ENCODE results near the gene RPRD1B. TPM values are rescaled to one million over a fixed set of nuclear protein-coding genes. Genes with fewer than 3 reads are reported as not detected.

RPRD1B gene
- total and polyA plus RNA-seq, 2 of the 8 experiments (the other 6 are each of a cell fraction or from before 2014, with no cell fraction given) = 10.3 to 20.9 TPM

GRCh38 chr20:38054647-38055046 is 21.1 kb downstream of the RPRD1B start:
- Histone ChIP-seq H4K20me1 (replicated peaks in 1 of 2; ENCODE audit: control insufficient read depth in 1 of 2, insufficient read depth in 2 of 2, low read length in 2 of 2) (peaks cover 4 to 12% of the 10 kb centered on the region in 2 experiments), H2BK5ac (ENCODE audit: low read depth, low read length) (no peak overlapping the region), H3K23me2 (ENCODE audit: low read depth, low read length) (no peaks in the 10 kb centered on the region), H3K14ac (ENCODE audit: insufficient read length) (no peak overlapping the region), H3K9me3 (ENCODE audit: insufficient read depth in 2 of 2, low read depth in 1 of 2, low read length in 1 of 2) (no peaks in the 10 kb centered on the region), H2AFZ (ENCODE audit: low read length) (no peak overlapping the region), H3K4me2 (ENCODE audit: insufficient read depth in 1 of 2, low read depth in 2 of 2, low read length in 2 of 2) (no peak overlapping the region), H3K4me1 (replicated peaks in 1 of 4; ENCODE audit: control insufficient read depth in 3 of 4, insufficient read depth in 4 of 4, low read length in 3 of 4) (no peaks in the 10 kb centered on the region), H2BK20ac (ENCODE audit: low read length) (no peak overlapping the region), H4K8ac (ENCODE audit: extremely low read depth, insufficient read depth, low read length) (no peak overlapping the region), H4K91ac (replicated peaks; ENCODE audit: insufficient read length, low read length) (no peak overlapping the region), H2BK12ac (ENCODE audit: low read depth, low read length) (no peak overlapping the region), H3K27me3 (replicated peaks in 1 of 4; ENCODE audit: control insufficient read depth in 3 of 4, extremely low read depth in 1 of 4, insufficient read depth in 3 of 4, low read length in 3 of 4) (no peaks in the 10 kb centered on the region), H3K4me3 (ENCODE audit: extremely low read depth in 1 of 4, insufficient read depth in 2 of 4, low read depth in 3 of 4, low read length in 4 of 4) (no peak overlapping the region), H3K36me3 (ENCODE audit: control insufficient read depth in 2 of 4, insufficient read depth in 4 of 4, low read length in 3 of 4) (peaks cover 9 to 35% (median 19%) of the 10 kb centered on the region in 4 experiments), H2BK15ac (ENCODE audit: low read length) (no peak overlapping the region), H3K18ac (ENCODE audit: extremely low read depth, low read length) (no peak overlapping the region), H3K79me1 (ENCODE audit: low read depth, low read length) (no peaks in the 10 kb centered on the region; the same call in 1 of the 2 replicates), H2AK5ac (ENCODE audit: low read depth, low read length) (no peak overlapping the region), H3K23ac (ENCODE audit: insufficient read length) (no peak overlapping the region), H3K79me2 (ENCODE audit: control insufficient read depth in 1 of 2, insufficient read depth in 2 of 2, low read length in 2 of 2) (peaks cover 0 to 45% of the 10 kb centered on the region in 2 experiments; a peak in 2 of 4 replicates), H3K9ac (replicated peaks in 1 of 4; ENCODE audit: extremely low read depth in 1 of 4, low read depth in 3 of 4, low read length in 3 of 4) (no peak overlapping the region), H4K5ac (ENCODE audit: insufficient read length, low read depth, low read length) (no peak overlapping the region), H3K56ac (replicated peaks; ENCODE audit: insufficient read length, low read depth, low read length) (no peak overlapping the region), H3K4ac (replicated peaks; ENCODE audit: insufficient read length, low read depth, low read length) (no peak overlapping the region), H3K27ac (ENCODE audit: low read depth, low read length) (no peak overlapping the region), H2BK120ac (replicated peaks; ENCODE audit: low read depth, low read length) (no peak overlapping the region)
- DNase-seq (ENCODE audit: low read depth in 1 of 2, low spot score in 2 of 2) (no peak), FAIRE-seq (no peak)
- ChIA-PET CTCF (ENCODE audit: partially characterized antibody) (interaction anchor here (0.5 to 9.9 kb wide), 5 partner anchors 45 to 253 kb away, joined by 3 to 134 read pairs (median 3); no protein-coding TSS in a partner anchor), POLR2A (ENCODE audit: partially characterized antibody) (no interaction called here)
- 94 to 100% methylated on average over 1 to 2 of the region's 2 CpGs for WGBS, 2 experiments (ENCODE audit: extremely low coverage in 1 of 2, insufficient coverage in 1 of 2, insufficient read length in 1 of 2, insufficient replicate concordance in 2 of 2, low coverage in 1 of 2, low lambda C conversion rate in 2 of 2, missing lambda C conversion rate in 1 of 2)
- TF ChIP-seq SUZ12 (IDR thresholded peaks at IDR 0.05; ENCODE audit: low read length) (no peak), SRF (IDR thresholded peaks at IDR 0.05; ENCODE audit: low read depth, low read length) (no peak), BRCA1 (IDR thresholded peaks at IDR 0.05; ENCODE audit: low read depth, low read length) (no peak)
